ENCODE data around the gene TENM4.
A peak's percentile ranks its signal among the peaks of the same experiment; 100 is the strongest.

The TENM4 gene

DNA sequence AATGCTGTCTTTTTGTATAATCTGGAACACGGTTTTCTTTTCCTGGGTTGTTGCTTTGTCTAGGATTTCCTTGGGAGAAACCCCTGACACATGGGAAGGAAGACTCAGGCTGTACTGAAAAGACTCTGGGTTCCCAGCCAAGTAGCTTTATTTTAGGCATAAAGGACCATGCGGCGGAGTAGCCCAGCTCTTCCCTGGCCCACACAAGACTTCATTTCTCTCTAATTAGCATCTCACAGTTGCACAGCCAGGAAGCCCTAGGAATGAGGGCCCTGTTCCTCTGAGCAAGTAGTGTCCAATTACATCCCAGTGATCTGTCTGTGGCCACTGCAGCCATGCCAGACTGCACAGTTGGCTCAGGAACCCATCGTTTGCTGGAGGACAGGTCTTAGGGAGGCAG lies 319.5 kb downstream of the TENM4 start:
- Histone ChIP-seq H3K23ac (ENCODE audit: low read depth, low read length, poor library complexity) (no peak overlapping the region), H3K27ac (replicated peaks; ENCODE audit: low read length) (no peak overlapping the region)
- no peak for DNase-seq (ENCODE audit: low spot score)

DNA sequence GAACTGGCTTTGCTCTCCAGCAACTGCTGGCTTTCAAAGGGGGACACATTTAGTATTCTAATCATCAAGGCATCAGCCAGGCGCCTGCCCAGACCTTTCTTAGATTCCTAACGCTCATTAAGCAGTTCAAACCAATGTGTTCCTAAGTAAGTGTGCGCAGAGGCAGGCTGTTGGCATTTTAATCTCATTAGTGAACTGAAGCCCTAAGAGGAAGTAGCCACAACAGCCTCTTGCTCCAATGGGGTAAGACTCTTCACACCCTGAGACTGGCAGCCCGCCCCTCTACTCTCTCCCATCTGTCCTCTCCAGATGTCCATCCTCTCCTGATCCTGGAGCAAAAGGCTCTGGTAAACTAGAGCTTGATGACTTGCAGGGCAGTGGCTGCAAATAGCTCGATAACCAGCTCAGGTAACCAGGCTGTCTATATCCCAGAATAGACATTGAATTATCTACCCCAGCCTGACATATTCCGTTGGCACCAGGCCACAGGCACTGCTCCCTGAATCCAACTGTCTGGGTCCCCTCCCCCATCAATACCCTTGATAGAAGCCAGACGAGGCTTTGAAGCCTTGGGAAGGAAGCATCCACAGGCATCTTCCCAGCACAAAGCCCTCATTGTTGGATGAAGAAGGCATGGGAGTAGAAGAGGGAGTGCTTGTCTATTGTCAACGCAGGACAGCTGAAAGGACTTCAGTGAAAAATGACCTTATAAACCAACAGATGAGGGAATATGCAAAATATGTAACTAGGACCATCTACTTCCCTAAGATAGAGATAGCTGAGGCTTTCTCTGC lies 321.1 kb downstream of the TENM4 start:
- Histone ChIP-seq H3K4me3 (ENCODE audit: low read length in 2 of 2) (no peak overlapping the region), H3K27me3 (ENCODE audit: control insufficient read depth in 3 of 3, insufficient read depth in 3 of 3, low read depth in 1 of 3, low read length in 3 of 3) (no peaks in the 10 kb centered on the region), H4K8ac (ENCODE audit: low read depth, low read length) (no peak overlapping the region), H3K27ac (replicated peaks; ENCODE audit: low read length) (no peak overlapping the region), H3K23ac (ENCODE audit: low read depth, low read length, poor library complexity) (no peak overlapping the region), H3K4ac (ENCODE audit: low read length) (no peak overlapping the region), H3K9me3 (replicated peaks in 1 of 2; ENCODE audit: control insufficient read depth in 2 of 2, insufficient read depth in 1 of 2, low read depth in 1 of 2, low read length in 2 of 2) (peaks cover 0 to 5% of the 10 kb centered on the region in 2 donors), H2BK12ac (ENCODE audit: low read length) (no peak overlapping the region), H2AFZ (ENCODE audit: low read length) (no peak overlapping the region), H3K36me3 (replicated peaks in 1 of 2; ENCODE audit: control insufficient read depth in 2 of 2, insufficient read depth in 2 of 2, low read length in 2 of 2) (no peaks in the 10 kb centered on the region), H3K4me1 (ENCODE audit: control insufficient read depth in 2 of 2, insufficient read depth in 1 of 2, low read depth in 1 of 2, low read length in 2 of 2) (peaks cover 10 to 16% of the 10 kb centered on the region in 2 donors), H3K4me2 (ENCODE audit: insufficient read depth, low read length, poor library complexity, severe bottlenecking) (no peak overlapping the region), H2BK5ac (ENCODE audit: low read length) (no peak overlapping the region), H2AK5ac (ENCODE audit: low read depth, low read length) (no peak overlapping the region), H2BK120ac (ENCODE audit: low read depth, low read length) (no peak overlapping the region), H3K9ac (ENCODE audit: low read depth, low read length, poor library complexity) (no peak overlapping the region), H4K91ac (ENCODE audit: low read depth, low read length, poor library complexity) (no peak overlapping the region), H3K18ac (ENCODE audit: low read length) (no peak overlapping the region), H3K14ac (ENCODE audit: low read length) (no peak overlapping the region), H3K79me1 (ENCODE audit: low read depth, low read length) (no peaks in the 10 kb centered on the region), H2BK15ac (ENCODE audit: low read length) (no peak overlapping the region)
- WGBS, 2 donors (ENCODE audit: extremely low coverage in 2 of 2, insufficient read length in 2 of 2, insufficient replicate concordance in 1 of 2) = no CpG with 5 or more reads among the region's 8 CpGs
- DNase-seq (ENCODE audit: low spot score) = peak; percentile 50

More for the DNA sequence above, 319.5 kb downstream of the TENM4 start:
- no CpG with 5 or more reads among the region's 4 CpGs for WGBS, 2 donors (ENCODE audit: extremely low coverage in 2 of 2, insufficient read length in 2 of 2, insufficient replicate concordance in 1 of 2)
- Histone ChIP-seq H4K8ac (ENCODE audit: low read depth, low read length) (no peak overlapping the region), H3K4me1 (ENCODE audit: control insufficient read depth in 2 of 2, insufficient read depth in 1 of 2, low read depth in 1 of 2, low read length in 2 of 2) (peaks cover 10 to 16% of the 10 kb centered on the region in 2 donors), H2BK15ac (ENCODE audit: low read length) (no peak overlapping the region), H3K79me1 (ENCODE audit: low read depth, low read length) (no peaks in the 10 kb centered on the region), H3K27me3 (ENCODE audit: control insufficient read depth in 3 of 3, insufficient read depth in 3 of 3, low read depth in 1 of 3, low read length in 3 of 3) (no peaks in the 10 kb centered on the region), H3K4me2 (ENCODE audit: insufficient read depth, low read length, poor library complexity, severe bottlenecking) (no peak overlapping the region), H3K4ac (ENCODE audit: low read length) (no peak overlapping the region), H3K9ac (ENCODE audit: low read depth, low read length, poor library complexity) (no peak overlapping the region), H3K36me3 (replicated peaks in 1 of 2; ENCODE audit: control insufficient read depth in 2 of 2, insufficient read depth in 2 of 2, low read length in 2 of 2) (no peaks in the 10 kb centered on the region), H3K18ac (ENCODE audit: low read length) (no peak overlapping the region), H4K91ac (ENCODE audit: low read depth, low read length, poor library complexity) (no peak overlapping the region), H3K4me3 (ENCODE audit: low read length in 2 of 2) (no peak overlapping the region), H2BK5ac (ENCODE audit: low read length) (no peak overlapping the region), H2BK120ac (ENCODE audit: low read depth, low read length) (no peak overlapping the region), H2BK12ac (ENCODE audit: low read length) (no peak overlapping the region), H2AK5ac (ENCODE audit: low read depth, low read length) (no peak overlapping the region), H2AFZ (ENCODE audit: low read length) (no peak overlapping the region), H3K9me3 (replicated peaks in 1 of 2; ENCODE audit: control insufficient read depth in 2 of 2, insufficient read depth in 1 of 2, low read depth in 1 of 2, low read length in 2 of 2) (peaks cover 0 to 7% of the 10 kb centered on the region in 2 donors), H3K14ac (ENCODE audit: low read length) (no peak overlapping the region)

DNA sequence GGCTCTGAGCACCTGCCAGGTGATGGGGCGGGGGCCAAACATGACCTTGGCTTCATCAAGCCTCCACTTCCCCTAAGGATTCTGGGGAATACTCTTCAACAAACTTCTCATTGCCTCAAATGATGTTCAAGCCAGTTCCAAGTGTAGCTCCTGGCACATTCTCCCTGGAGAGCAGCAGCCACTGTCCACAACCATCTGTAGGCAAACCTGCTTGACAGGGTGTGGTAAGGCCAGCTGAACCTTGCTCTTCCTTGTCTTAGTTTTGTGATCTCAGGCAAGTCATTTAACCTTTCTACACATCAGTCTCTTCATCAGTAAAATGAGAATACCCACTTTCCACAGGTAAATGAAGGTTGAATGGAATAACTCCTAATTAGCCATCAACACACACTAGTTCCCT lies 323.3 kb downstream of the TENM4 start:
- WGBS, 2 donors (ENCODE audit: extremely low coverage in 2 of 2, insufficient read length in 2 of 2, insufficient replicate concordance in 1 of 2) = no CpG with 5 or more reads among the region's 1 CpG
- no peak for DNase-seq (ENCODE audit: low spot score)
- H2BK12ac ChIP-seq (ENCODE audit: low read length) = no peak overlapping the region
- no peak overlapping the region for H3K14ac ChIP-seq (ENCODE audit: low read length)
- H2BK15ac ChIP-seq (ENCODE audit: low read length) = no peak overlapping the region
- no peak overlapping the region for H2BK120ac ChIP-seq (ENCODE audit: low read depth, low read length)
- no peak overlapping the region for H3K4me2 ChIP-seq (ENCODE audit: insufficient read depth, low read length, poor library complexity, severe bottlenecking)
- no peak overlapping the region for H3K9ac ChIP-seq (ENCODE audit: low read depth, low read length, poor library complexity)
- H2AFZ ChIP-seq (ENCODE audit: low read length) = no peak overlapping the region
- H3K4me1 ChIP-seq (ENCODE audit: control insufficient read depth in 2 of 2, insufficient read depth in 1 of 2, low read depth in 1 of 2, low read length in 2 of 2) = peaks cover 16 to 21% of the 10 kb centered on the region in 2 donors
- no peak overlapping the region for H3K4me3 ChIP-seq (ENCODE audit: low read length in 2 of 2)
- H3K27me3 ChIP-seq (ENCODE audit: control insufficient read depth in 3 of 3, insufficient read depth in 3 of 3, low read depth in 1 of 3, low read length in 3 of 3) = no peaks in the 10 kb centered on the region
- no peak overlapping the region for H3K4ac ChIP-seq (ENCODE audit: low read length)
- H2AK5ac ChIP-seq (ENCODE audit: low read depth, low read length) = no peak overlapping the region
- no peaks in the 10 kb centered on the region for H3K79me1 ChIP-seq (ENCODE audit: low read depth, low read length)
- no peak overlapping the region for H3K23ac ChIP-seq (ENCODE audit: low read depth, low read length, poor library complexity)
- no peak overlapping the region for H3K18ac ChIP-seq (ENCODE audit: low read length)
- peaks cover 0 to 9% of the 10 kb centered on the region in 2 donors for H3K9me3 ChIP-seq (replicated peaks in 1 of 2; ENCODE audit: control insufficient read depth in 2 of 2, insufficient read depth in 1 of 2, low read depth in 1 of 2, low read length in 2 of 2)
- no peaks in the 10 kb centered on the region for H3K36me3 ChIP-seq (replicated peaks in 1 of 2; ENCODE audit: control insufficient read depth in 2 of 2, insufficient read depth in 2 of 2, low read length in 2 of 2)
- no peak overlapping the region for H4K91ac ChIP-seq (ENCODE audit: low read depth, low read length, poor library complexity)
- H4K8ac ChIP-seq (ENCODE audit: low read depth, low read length) = no peak overlapping the region
- no peak overlapping the region for H2BK5ac ChIP-seq (ENCODE audit: low read length)
- no peak overlapping the region for H3K27ac ChIP-seq (replicated peaks; ENCODE audit: low read length)

DNA sequence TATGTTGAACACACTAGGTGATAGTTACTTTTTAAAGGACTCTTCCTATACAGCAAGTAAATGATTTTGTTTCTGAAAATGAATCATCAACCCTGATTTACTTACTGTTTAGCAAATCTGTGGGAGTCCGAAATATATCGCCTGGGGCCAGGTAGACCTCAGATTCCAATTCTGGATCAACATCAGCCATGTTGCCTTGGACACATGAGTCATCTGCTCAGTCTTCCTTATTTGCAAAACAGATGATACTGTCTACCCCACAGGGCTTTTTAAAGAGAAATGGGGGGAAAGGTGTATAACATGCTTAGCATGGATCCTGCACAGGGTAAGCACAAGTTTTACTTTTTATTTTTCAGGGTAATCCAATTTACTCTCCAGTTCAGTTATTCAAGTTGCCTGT lies 324.2 kb downstream of the TENM4 start:
- H2BK120ac ChIP-seq (ENCODE audit: low read depth, low read length) = no peak overlapping the region
- H3K79me1 ChIP-seq (ENCODE audit: low read depth, low read length) = no peaks in the 10 kb centered on the region
- no peak overlapping the region for H2AK5ac ChIP-seq (ENCODE audit: low read depth, low read length)
- H3K4me1 ChIP-seq (ENCODE audit: control insufficient read depth in 2 of 2, insufficient read depth in 1 of 2, low read depth in 1 of 2, low read length in 2 of 2) = peaks cover 16 to 22% of the 10 kb centered on the region in 2 donors
- no peak overlapping the region for H3K4ac ChIP-seq (ENCODE audit: low read length)
- no peak overlapping the region for H3K27ac ChIP-seq (replicated peaks; ENCODE audit: low read length)
- no peak for DNase-seq (ENCODE audit: low spot score)
- H3K18ac ChIP-seq (ENCODE audit: low read length) = no peak overlapping the region
- no peak overlapping the region for H3K23ac ChIP-seq (ENCODE audit: low read depth, low read length, poor library complexity)
- H3K9me3 ChIP-seq (replicated peaks in 1 of 2; ENCODE audit: control insufficient read depth in 2 of 2, insufficient read depth in 1 of 2, low read depth in 1 of 2, low read length in 2 of 2) = peaks cover 0 to 9% of the 10 kb centered on the region in 2 donors
- H2BK5ac ChIP-seq (ENCODE audit: low read length) = no peak overlapping the region
- no peak overlapping the region for H2BK12ac ChIP-seq (ENCODE audit: low read length)
- no peak overlapping the region for H4K8ac ChIP-seq (ENCODE audit: low read depth, low read length)
- no peak overlapping the region for H3K14ac ChIP-seq (ENCODE audit: low read length)
- H3K4me3 ChIP-seq (ENCODE audit: low read length in 2 of 2) = no peak overlapping the region
- no peak overlapping the region for H2BK15ac ChIP-seq (ENCODE audit: low read length)
- no CpG with 5 or more reads among the region's 2 CpGs for WGBS, 2 donors (ENCODE audit: extremely low coverage in 2 of 2, insufficient read length in 2 of 2, insufficient replicate concordance in 1 of 2)
- no peak overlapping the region for H2AFZ ChIP-seq (ENCODE audit: low read length)
- H3K9ac ChIP-seq (ENCODE audit: low read depth, low read length, poor library complexity) = no peak overlapping the region
- no peaks in the 10 kb centered on the region for H3K36me3 ChIP-seq (replicated peaks in 1 of 2; ENCODE audit: control insufficient read depth in 2 of 2, insufficient read depth in 2 of 2, low read length in 2 of 2)
- H3K27me3 ChIP-seq (ENCODE audit: control insufficient read depth in 3 of 3, insufficient read depth in 3 of 3, low read depth in 1 of 3, low read length in 3 of 3) = no peaks in the 10 kb centered on the region
- H3K4me2 ChIP-seq (ENCODE audit: insufficient read depth, low read length, poor library complexity, severe bottlenecking) = no peak overlapping the region
- no peak overlapping the region for H4K91ac ChIP-seq (ENCODE audit: low read depth, low read length, poor library complexity)
